MCF 10A (cell line): ENCODE data around the gene HAGHL. TPM values are rescaled to one million over a fixed set of nuclear protein-coding genes. Genes with fewer than 3 reads are reported as not detected.

Experiments
- BruUV-seq: library from RNA; stranded (reverse); fragments of 400-500 nt; replicated peaks from 2 replicates; lab custom pipeline; 2021; lab: Mats Ljungman, UMichigan
- CTCF ChIA-PET: fragments of 300-600 bp; sonication (Branson Sonifier 250); formaldehyde crosslinking; extraction: SDS; loops from one replicate; lab custom pipeline; 2021; ENCODE audit warnings: antibody characterized with exemption, inconsistent platforms; lab: Yijun Ruan, JAX
- POLR2A ChIA-PET: fragments of 300-600, 350-650 bp; sonication (Branson Sonifier 250); formaldehyde crosslinking; extraction: SDS; loops from one replicate; lab custom pipeline; 2020; ENCODE audit warnings: antibody characterized with exemption, inconsistent platforms; lab: Yijun Ruan, JAX
- DNase-seq: peaks from one replicate; pipeline ENCODE4 v3.0.0-alpha.2; 2018; ENCODE audit not compliant: unreplicated experiment
- H3K27ac Mint-ChIP-seq: one replicate; pipeline ENCODE4 v1.8.0; 2022; ENCODE audit warnings: mild to moderate bottlenecking, low read depth, mixed read lengths; ENCODE audit not compliant: unreplicated experiment
- H3K27me3 Mint-ChIP-seq: one replicate; pipeline ENCODE4 v1.8.0; 2022; ENCODE audit warnings: mixed read lengths; ENCODE audit not compliant: insufficient read depth, unreplicated experiment
- H3K36me3 Mint-ChIP-seq: one replicate; pipeline ENCODE4 v1.8.0; 2022; ENCODE audit warnings: mild to moderate bottlenecking, moderate library complexity, mixed read lengths; ENCODE audit not compliant: insufficient read depth, unreplicated experiment
- H3K4me1 Mint-ChIP-seq: one replicate; pipeline ENCODE4 v1.8.0; 2022; ENCODE audit warnings: mixed read lengths; ENCODE audit not compliant: insufficient read depth, unreplicated experiment
- H3K4me3 Mint-ChIP-seq: one replicate; pipeline ENCODE4 v1.8.0; 2022; ENCODE audit warnings: mild to moderate bottlenecking, moderate library complexity, mixed read lengths; ENCODE audit not compliant: unreplicated experiment
- H3K9me3 Mint-ChIP-seq: one replicate; pipeline ENCODE4 v1.8.0; 2022; ENCODE audit warnings: mixed read lengths; ENCODE audit not compliant: unreplicated experiment
- CTCF ChIP-seq: fragments of 200-600 bp; IDR thresholded peaks from one replicate; pipeline ENCODE4 v1.8.0; 2022; ENCODE audit warnings: antibody characterized with exemption, mild to moderate bottlenecking; ENCODE audit not compliant: unreplicated experiment
- intact Hi-C: fragments of 100-400 bp; cut with micrococcal nuclease; formaldehyde crosslinking; loops from 2 replicates; pipeline ENCODE4 v1.14.1; 2022
- total RNA-seq: library from RNA; stranded (reverse); gene quantifications from 2 replicates; pipeline ENCODE4 v1.2.3, GENCODE V29; 2022

HAGHL gene
- total RNA-seq, 1 experiment from 2014 or later = 24.5 TPM

GRCh38 chr16:756428-756827 lies 29.5 kb downstream of the HAGHL start:
- Mint-ChIP-seq H3K4me1 (peaks cover 7% of the 10 kb centered on the region), H3K27ac (no peak overlapping the region), H3K36me3 (no peaks in the 10 kb centered on the region), H3K9me3 (no peaks in the 10 kb centered on the region), H3K4me3 (no peak overlapping the region), H3K27me3 (no peaks in the 10 kb centered on the region)
- POLR2A ChIA-PET = interaction anchor here (1.0 to 1.7 kb wide), 2 partner anchors 16 to 27 kb away, joined by 4 to 5 read pairs; partner anchors contain the start of gene CIAO3
- DNase-seq = no peak
- no peak for TF ChIP-seq CTCF
- CTCF ChIA-PET = interaction anchor here (0.7 to 2.5 kb wide), 7 partner anchors 10 to 301 kb away, joined by 3 to 13 read pairs (median 3); partner anchors contain the start of gene CIAO3
- no TSS peak for BruUV-seq
- intact Hi-C loops = no loop called here

GRCh38 chr16:759110-759910 lies 32.4 kb downstream of the HAGHL start:
- BruUV-seq = no TSS peak
- ChIA-PET POLR2A (interaction anchor here (1.1 to 3.9 kb wide), 6 partner anchors 10 to 52 kb away, joined by 3 to 26 read pairs (median 9); partner anchors contain the start of genes ANTKMT, CHTF18 and RPUSD1), CTCF (interaction anchor here (0.6 to 2.9 kb wide), 5 partner anchors 14 to 298 kb away, joined by 3 to 11 read pairs (median 7); partner anchors contain the start of gene CIAO3)
- TF ChIP-seq CTCF = no peak
- no peaks in the 10 kb centered on the region for H3K9me3 Mint-ChIP-seq
- H3K4me1 Mint-ChIP-seq = peaks cover 10% of the 10 kb centered on the region
- no peak overlapping the region for H3K4me3 Mint-ChIP-seq
- intact Hi-C loops = no loop called here
- peak overlapping the region; percentile 61 for H3K27ac Mint-ChIP-seq
- no peaks in the 10 kb centered on the region for H3K36me3 Mint-ChIP-seq
- no peaks in the 10 kb centered on the region for H3K27me3 Mint-ChIP-seq
- DNase-seq = no peak

GRCh38 chr16:760065-760464 lies 33.2 kb downstream of the HAGHL start:
- intact Hi-C loops = no loop called here
- POLR2A ChIA-PET = interaction anchor here (1.1 to 3.9 kb wide), 10 partner anchors 10 to 123 kb away, joined by 3 to 26 read pairs (median 9); partner anchors contain the start of genes ANTKMT, CHTF18, CIAO3 and METTL26
- no peak for TF ChIP-seq CTCF

More at GRCh38 chr16:760065-760464, 33.2 kb downstream of the HAGHL start:
- DNase-seq = no peak
- H3K4me1 Mint-ChIP-seq = peaks cover 10% of the 10 kb centered on the region
- no peaks in the 10 kb centered on the region for H3K9me3 Mint-ChIP-seq
- no peaks in the 10 kb centered on the region for H3K27me3 Mint-ChIP-seq
- peak overlapping the region; percentile 60 for H3K4me3 Mint-ChIP-seq
- peak overlapping the region; percentile 61 for H3K27ac Mint-ChIP-seq
- H3K36me3 Mint-ChIP-seq = no peaks in the 10 kb centered on the region
- no TSS peak for BruUV-seq
- CTCF ChIA-PET = interaction anchor here (0.6 to 2.9 kb wide), 5 partner anchors 14 to 298 kb away, joined by 3 to 11 read pairs (median 7); partner anchors contain the start of gene CIAO3
